NOMO-1 (cell line): ENCODE results near the gene PAX2.

Experiments used
- DNase-seq, 2 experiments: peaks; one replicate each; lab custom pipeline; 2025; ENCODE audit not compliant: unreplicated experiment in 2 of 2; lab: John Stamatoyannopoulos, UW

PAX2 gene

GRCh38 chr10:100782461-100783244 lies 37.3 kb downstream of the PAX2 start:
- no peak for DNase-seq

- no peak for DNase-seq
These were observed 38.7 kb downstream of the PAX2 start for GRCh38 chr10:100784126-100784525.

GRCh38 chr10:100786591-100786990 lies 41.2 kb downstream of the PAX2 start:
- no peak for DNase-seq

DNA sequence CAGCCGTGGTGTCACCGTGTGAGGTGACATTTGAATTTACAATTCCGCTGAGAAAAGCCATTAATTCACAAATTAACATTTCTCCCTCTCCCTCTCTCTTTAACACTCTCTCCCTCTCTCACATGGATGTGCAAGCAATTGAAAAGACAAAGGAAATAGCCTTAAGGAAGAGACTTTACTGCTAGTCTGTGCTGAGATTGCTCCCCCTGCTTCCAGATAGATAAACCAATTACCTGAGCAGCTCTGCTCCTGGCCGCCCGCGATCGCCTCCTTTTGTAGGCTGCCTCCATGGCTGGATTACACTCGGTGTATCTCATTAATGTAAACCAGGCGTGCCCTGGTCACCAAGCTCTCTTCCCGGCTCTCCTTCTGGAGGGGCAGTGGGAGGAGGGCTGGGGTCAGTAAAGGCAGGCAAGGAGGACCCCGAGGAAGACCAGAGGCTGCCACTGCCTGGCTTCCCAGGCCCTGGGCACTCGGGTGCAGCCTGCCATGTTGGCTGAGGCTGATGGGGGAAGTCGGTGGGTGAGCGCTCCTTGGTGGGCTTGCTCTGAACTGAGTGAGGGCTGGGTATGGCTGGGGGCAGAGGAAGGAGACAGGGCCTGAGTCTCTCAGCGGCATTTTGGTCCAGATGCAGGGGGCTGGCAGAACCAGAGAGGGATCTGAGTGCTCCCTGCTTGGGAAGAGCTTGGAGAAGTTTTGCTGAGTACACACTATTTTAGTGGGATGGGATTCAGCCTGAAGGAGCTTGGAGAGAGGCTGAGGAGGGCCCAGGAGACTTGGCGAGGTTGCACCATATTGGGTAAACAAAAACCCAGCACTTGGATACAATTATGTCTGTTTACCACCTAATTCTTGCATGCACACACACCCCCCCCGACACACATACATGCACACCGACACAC lies 42.9 kb downstream of the PAX2 start:
- no peak for DNase-seq

GRCh38 chr10:100790761-100791208 lies 45.4 kb downstream of the PAX2 start:
- no peak for DNase-seq

DNA sequence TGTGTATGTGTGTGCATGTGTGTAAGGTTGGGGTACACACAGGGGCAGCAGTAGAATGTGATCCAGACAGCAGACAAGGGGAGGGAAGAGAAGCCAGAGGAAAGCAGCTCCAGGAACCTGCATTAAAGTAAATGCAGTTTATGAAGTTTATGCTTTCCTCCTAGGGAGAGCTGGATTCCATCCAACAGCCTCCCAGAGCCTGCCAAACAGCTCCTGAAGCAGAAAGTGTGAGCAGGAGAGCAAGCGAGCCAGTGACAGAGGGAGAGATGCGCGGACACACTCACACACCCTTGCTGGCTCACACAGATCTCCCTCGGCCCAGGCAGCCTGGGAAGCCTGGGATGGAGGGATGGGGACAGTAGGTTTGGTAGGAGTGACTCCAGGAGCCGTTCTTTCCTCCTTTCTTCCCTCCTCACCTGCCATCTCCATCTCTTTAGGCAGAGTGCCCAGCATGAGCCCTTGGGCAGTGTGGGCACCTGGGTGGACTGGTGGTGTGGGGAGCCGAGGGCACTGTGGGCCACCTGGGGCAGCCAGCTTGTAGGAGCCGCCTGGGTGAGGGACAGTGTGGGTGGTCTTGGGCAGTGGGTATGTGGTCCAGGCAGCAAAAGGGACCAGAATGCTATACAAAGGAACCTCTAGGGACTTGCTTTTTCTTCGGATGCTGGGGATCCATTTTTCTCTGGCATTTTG lies 46.1 kb downstream of the PAX2 start:
- no peak for DNase-seq

DNA sequence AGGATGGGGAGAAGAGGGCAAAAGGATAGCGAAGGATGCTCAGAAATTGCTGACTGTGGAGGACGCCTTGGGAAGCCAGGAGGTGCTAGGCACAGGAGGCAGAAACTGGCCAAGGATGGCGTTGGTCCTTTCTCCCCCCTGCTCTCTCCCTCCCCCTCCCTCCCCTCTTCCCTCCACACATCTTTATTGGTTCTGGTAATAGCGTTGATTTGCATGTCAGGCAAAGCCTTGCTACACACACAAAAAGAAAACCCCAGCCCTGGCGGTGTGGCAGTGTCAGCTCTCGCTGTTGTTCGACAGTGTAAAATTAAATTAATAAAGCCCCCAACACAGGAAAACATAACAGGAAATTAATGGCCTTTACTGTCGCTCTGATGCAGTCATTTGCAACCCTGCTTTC lies 47.2 kb downstream of the PAX2 start:
- no peak for DNase-seq

- no peak for DNase-seq
These were observed 47.7 kb downstream of the PAX2 start for GRCh38 chr10:100793055-100793454.

DNA sequence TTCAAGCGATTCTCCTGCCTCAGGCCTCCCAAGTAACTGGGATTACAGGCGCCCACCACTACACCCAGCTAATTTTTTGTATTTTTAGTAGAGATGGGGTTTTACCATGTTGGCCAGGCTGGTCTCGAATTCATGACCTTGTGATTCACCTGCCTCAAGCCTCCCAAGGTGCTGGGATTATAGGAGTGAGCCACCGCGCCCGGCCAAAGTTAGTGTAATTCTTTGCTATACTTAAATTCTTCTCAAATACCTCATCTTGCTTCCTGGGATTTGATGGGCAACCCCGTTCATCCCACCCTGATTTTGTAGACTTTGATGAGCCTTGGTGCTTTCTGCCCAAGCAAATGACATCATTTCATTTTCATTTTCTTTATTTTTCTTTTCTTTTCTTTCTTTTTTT lies 54.5 kb downstream of the PAX2 start:
- DNase-seq: no peak

DNA sequence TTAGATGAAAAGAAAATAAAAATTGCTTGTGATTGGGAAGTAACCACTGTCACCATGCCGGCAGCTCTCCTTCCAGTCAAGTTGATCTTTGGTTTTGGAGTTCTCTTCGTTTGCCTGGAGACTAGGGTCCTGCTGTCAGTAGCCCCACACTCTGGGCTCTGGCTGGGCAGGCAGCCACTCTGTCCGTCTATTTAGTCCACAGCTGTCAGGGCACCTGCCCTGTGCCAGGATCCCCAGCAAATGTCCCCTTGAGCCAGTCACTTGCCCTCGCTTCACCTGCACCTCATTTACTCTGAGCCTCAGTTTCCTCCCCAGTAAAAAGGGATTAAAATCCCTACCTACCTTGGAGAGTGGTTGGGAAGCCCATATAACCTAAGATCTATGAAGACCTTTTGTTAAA lies 55.5 kb downstream of the PAX2 start:
- DNase-seq: no peak

GRCh38 chr10:100802196-100802595 lies 56.8 kb downstream of the PAX2 start:
- no peak for DNase-seq

- no peak for DNase-seq
These were observed 57.2 kb downstream of the PAX2 start for GRCh38 chr10:100802607-100803006.

GRCh38 chr10:100803492-100803891 lies 58.1 kb downstream of the PAX2 start:
- DNase-seq: no peak

DNA sequence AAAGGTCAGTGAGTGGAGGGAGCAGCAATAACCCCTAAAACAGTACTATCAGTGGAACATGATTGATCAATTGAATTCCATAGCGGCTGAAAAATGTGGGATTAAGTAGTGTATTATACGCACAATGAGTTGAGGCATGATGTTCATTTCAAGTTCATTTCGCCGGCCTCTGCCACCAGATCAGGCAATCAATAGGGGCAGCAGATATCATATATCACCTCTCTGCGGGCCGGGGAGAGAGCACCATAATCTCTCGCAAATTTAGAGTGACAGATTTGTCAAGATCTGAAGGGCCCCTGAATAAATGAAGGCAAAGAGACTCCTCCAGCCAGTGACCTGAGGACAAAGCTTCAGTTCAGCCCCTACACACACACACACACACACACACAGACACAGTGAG lies 58.5 kb downstream of the PAX2 start:
- DNase-seq: no peak

DNA sequence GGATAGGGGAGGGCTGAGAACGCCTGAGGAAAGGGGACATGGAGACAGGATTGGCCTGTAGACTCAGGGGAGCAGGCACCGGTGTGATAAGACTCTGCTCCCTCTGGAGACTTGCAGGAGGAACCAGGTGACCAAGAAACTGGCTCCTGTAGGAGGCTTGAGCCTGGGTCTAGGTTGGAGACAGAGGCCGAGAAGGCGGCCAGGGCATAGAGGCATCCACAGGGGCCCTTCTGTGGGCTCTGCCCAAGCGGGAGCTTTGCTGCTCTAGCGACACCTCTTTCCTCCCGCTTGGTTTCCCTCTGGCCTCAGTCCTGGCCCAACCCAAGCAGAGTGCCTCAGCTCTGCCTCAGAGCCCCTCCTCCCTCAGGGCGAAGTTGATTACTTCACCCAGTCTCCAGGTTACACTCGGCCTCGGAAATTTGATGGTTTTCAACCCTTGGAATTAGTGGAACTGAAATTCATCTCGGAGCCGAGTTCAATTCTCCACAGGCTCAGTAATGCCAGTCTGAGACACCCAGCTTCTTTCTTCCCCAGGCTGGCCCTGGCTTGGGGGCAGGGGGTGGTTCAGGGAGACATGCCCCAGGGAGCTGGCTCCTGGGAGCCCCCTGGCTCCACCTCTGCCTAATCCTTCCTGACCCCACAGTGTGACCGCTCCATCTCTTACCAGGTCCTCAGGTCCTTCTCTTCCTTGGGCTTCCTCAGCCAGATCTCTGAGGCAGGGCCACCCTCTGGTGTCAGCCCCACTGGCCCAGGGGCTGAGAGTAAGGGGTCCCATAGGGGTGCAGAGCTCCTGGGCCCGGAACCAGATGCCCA lies 60.4 kb downstream of the PAX2 start:
- DNase-seq: no peak

- DNase-seq: no peak
These were observed 60.9 kb downstream of the PAX2 start for GRCh38 chr10:100806356-100806645.

DNA sequence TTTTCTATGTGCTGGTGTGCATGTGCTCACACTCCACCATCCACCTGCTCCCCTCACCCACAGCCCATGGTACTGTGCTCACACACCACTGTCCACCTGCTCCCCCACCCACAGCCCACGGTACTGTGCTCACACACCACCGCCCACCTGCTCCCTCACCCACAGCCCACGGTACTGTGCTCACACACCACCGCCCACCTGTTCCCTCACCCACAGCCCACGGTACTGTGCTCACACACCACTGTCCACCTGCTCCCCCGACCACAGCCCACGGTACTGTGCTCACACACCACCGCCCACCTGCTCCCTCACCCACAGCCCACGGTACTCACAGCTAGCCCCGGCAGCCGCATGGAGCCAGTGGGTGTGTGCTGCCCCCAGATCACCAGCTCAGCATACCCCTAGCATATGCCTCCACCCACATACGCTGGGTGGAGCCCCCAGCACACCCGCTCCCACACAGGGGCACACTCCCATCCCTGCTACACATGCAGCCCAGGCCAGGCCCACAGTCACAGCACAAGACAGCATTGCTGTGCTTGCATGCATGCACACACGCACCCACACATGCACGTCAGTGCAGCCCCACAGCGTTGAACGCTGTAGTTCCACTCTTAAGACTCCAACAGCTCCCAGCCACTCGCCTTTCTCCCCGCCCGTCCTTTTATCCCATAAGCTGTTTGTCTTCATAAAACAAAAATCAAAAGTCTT lies 62.0 kb downstream of the PAX2 start:
- DNase-seq: no peak

- DNase-seq: no peak
These were observed 63.5 kb downstream of the PAX2 start for GRCh38 chr10:100808876-100809275.

- no peak for DNase-seq
These were observed 64.9 kb downstream of the PAX2 start for GRCh38 chr10:100810091-100810834.

DNA sequence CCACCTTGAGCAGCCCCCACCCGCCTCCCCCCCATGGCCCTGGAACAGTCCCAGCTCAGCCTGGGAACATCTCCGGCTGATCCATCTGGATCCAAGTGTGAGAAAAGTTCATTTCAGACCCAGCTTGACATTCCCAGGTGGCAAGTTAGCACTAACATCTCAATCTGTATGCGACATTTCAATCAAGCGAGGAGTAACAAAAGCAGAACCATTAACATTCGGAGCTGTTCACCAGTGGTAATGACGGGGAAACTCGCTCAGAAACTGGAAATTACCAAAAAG lies 65.4 kb downstream of the PAX2 start:
- DNase-seq: no peak
